Stimulated activated CD8-positive, alpha-beta memory T cell treated with anti-CD3 and anti-CD28 coated beads, Interleukin-12 subunit alpha, Interleukin-12 subunit beta, amount 100 ng/mL, for 1 hour (primary cell): ENCODE results near the gene CPLX1.

Experiments used
- DNase-seq: peaks from one replicate; pipeline ENCODE4 v3.0.0-alpha.2; 2020; ENCODE audit warnings: low read depth

Gene CPLX1

GRCh38 chr4:854356-854755 lies 28.4 kb upstream of the CPLX1 start:
- no peak for DNase-seq

- DNase-seq: no peak
Measured at GRCh38 chr4:853416-853781, 27.5 kb upstream of the CPLX1 start.

- DNase-seq: no peak
Measured at GRCh38 chr4:851701-852430, 25.9 kb upstream of the CPLX1 start.

GRCh38 chr4:850323-850945 lies 24.5 kb upstream of the CPLX1 start:
- no peak for DNase-seq

- DNase-seq: no peak
Measured at GRCh38 chr4:849478-850175, 23.7 kb upstream of the CPLX1 start.

- no peak for DNase-seq
Measured at GRCh38 chr4:848803-849477, 23.0 kb upstream of the CPLX1 start.

GRCh38 chr4:848307-848691 lies 22.4 kb upstream of the CPLX1 start:
- DNase-seq: no peak

GRCh38 chr4:845836-846251 lies 19.9 kb upstream of the CPLX1 start:
- DNase-seq: no peak

- no peak for DNase-seq
Measured at GRCh38 chr4:845233-845835, 19.4 kb upstream of the CPLX1 start.

- no peak for DNase-seq
Measured at GRCh38 chr4:844752-845232, 18.9 kb upstream of the CPLX1 start.

- DNase-seq: no peak
Measured at GRCh38 chr4:839675-840443, 13.9 kb upstream of the CPLX1 start.

GRCh38 chr4:837772-838171 lies 11.8 kb upstream of the CPLX1 start:
- no peak for DNase-seq

GRCh38 chr4:836750-837301 lies 10.9 kb upstream of the CPLX1 start:
- no peak for DNase-seq

GRCh38 chr4:836003-836511 lies 10.1 kb upstream of the CPLX1 start:
- DNase-seq: no peak

GRCh38 chr4:835148-836002 lies 9.4 kb upstream of the CPLX1 start:
- no peak for DNase-seq

GRCh38 chr4:834368-835147 lies 8.6 kb upstream of the CPLX1 start:
- DNase-seq: no peak

- no peak for DNase-seq
Measured at GRCh38 chr4:833731-834367, 7.9 kb upstream of the CPLX1 start.

GRCh38 chr4:833156-833555 lies 7.2 kb upstream of the CPLX1 start:
- no peak for DNase-seq

GRCh38 chr4:832536-832935 lies 6.6 kb upstream of the CPLX1 start:
- no peak for DNase-seq
